Endothelial cell of umbilical vein (primary cell): ENCODE results near the gene PKN1.

ENCODE experiments used
- CTCF ChIP-seq, 2 donors: IDR thresholded peaks; 1 replicate in 1 of 2; 2 replicates in 1 of 2; pipeline ENCODE4 v1.5.1; 2011; ENCODE audit warnings: low read length in 2 of 2, mild to moderate bottlenecking in 2 of 2, moderate library complexity in 2 of 2, control low read depth in 1 of 2, inconsistent platforms in 1 of 2, low read depth in 1 of 2; ENCODE audit not compliant: insufficient read depth in 1 of 2; ENCODE audit errors: extremely low read depth in 1 of 2
- JUN ChIP-seq: IDR thresholded peaks from 2 replicates; pipeline ENCODE4 v1.6.1; 2011; ENCODE audit warnings: borderline replicate concordance, low read depth; ENCODE audit not compliant: insufficient read length, insufficient read depth
- POLR2A ChIP-seq: IDR thresholded peaks from 2 replicates; pipeline ENCODE4 v1.6.1; 2012; ENCODE audit warnings: low read depth, mild to moderate bottlenecking, control low read depth, low read length
- POLR2AphosphoS5 ChIP-seq: IDR thresholded peaks from 2 replicates; pipeline ENCODE4 v1.6.1; 2012; ENCODE audit warnings: low read depth, mild to moderate bottlenecking, control low read depth, low read length, moderate library complexity; ENCODE audit not compliant: insufficient read depth

DNA sequence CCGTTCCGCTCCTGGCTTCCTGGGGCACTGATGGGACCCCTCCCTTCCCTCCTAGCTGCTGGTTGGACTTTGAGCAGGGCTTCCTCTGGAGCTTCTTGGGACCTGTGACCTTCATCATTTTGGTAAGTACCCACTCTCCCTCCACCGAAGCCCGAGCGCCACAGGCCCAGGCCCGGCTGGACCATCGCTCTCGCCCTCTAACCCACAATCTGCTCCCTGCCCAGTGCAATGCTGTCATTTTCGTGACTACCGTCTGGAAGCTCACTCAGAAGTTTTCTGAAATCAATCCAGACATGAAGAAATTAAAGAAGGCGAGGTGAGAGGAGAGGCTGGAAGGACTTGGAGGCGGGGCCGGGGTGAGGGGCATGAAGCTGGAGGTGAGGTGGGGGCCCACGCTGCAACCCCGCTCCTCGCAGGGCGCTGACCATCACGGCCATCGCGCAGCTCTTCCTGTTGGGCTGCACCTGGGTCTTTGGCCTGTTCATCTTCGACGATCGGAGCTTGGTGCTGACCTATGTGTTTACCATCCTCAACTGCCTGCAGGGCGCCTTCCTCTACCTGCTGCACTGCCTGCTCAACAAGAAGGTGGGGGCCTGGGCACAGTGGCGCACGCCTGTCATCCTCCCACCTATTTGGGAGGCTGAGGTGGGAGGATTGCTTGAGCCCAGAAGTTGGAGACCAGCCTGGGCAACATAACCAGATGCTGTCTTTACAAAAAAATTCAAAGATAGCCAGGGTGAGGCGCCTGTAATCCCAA is 26.3 kb upstream of the PKN1 start:
- TF ChIP-seq CTCF (IDR thresholded peaks at IDR 0.05; ENCODE audit: extremely low read depth in 1 of 2, insufficient read depth in 1 of 2, low read depth in 1 of 2, low read length in 2 of 2) = no peak
- TF ChIP-seq POLR2AphosphoS5 = no peak
- no peak for TF ChIP-seq JUN
- no peak for TF ChIP-seq POLR2A
